ENCODE results near the gene ARMC9.
"Not testable (repeated sequence)": the region's sequence is repeated elsewhere in the genome, so short reads cannot be mapped to it uniquely, and the experiment has no call there.

ARMC9 gene

GRCh38 chr2:231361701-231362554 is 163.5 kb downstream of the ARMC9 start:
- DNase-seq (ENCODE audit: low read depth in 1 of 2, low spot score in 1 of 2), result no peak

GRCh38 chr2:231362555-231363184 is 164.2 kb downstream of the ARMC9 start:
- no peak for DNase-seq (ENCODE audit: low read depth in 1 of 2, low spot score in 1 of 2)

GRCh38 chr2:231364061-231364460 is 165.6 kb downstream of the ARMC9 start:
- DNase-seq (ENCODE audit: low read depth in 1 of 2, low spot score in 1 of 2), result no peak

- no peak for DNase-seq (ENCODE audit: low read depth in 1 of 2, low spot score in 1 of 2)
Measured at GRCh38 chr2:231364961-231365810, 166.8 kb downstream of the ARMC9 start.

GRCh38 chr2:231367178-231367577 is 168.7 kb downstream of the ARMC9 start:
- DNase-seq (ENCODE audit: low read depth in 1 of 2, low spot score in 1 of 2), result no peak

- no peak for DNase-seq (ENCODE audit: low read depth in 1 of 2, low spot score in 1 of 2)
Measured at GRCh38 chr2:231369580-231370428, 171.4 kb downstream of the ARMC9 start.

- no peak for DNase-seq (ENCODE audit: low read depth in 1 of 2, low spot score in 1 of 2)
Measured at GRCh38 chr2:231370429-231370748, 172.0 kb downstream of the ARMC9 start.

- no peak for DNase-seq (ENCODE audit: low read depth in 1 of 2, low spot score in 1 of 2)
Measured at GRCh38 chr2:231370749-231371429, 172.5 kb downstream of the ARMC9 start.

GRCh38 chr2:231371430-231372054 is 173.1 kb downstream of the ARMC9 start:
- no peak for DNase-seq (ENCODE audit: low read depth in 1 of 2, low spot score in 1 of 2)

GRCh38 chr2:231372326-231372725 is 173.9 kb downstream of the ARMC9 start:
- DNase-seq (ENCODE audit: low read depth in 1 of 2, low spot score in 1 of 2), result no peak

- DNase-seq (ENCODE audit: low read depth in 1 of 2, low spot score in 1 of 2), result no peak
Measured at GRCh38 chr2:231373184-231373583, 174.8 kb downstream of the ARMC9 start.

GRCh38 chr2:231373786-231374349 is 175.4 kb downstream of the ARMC9 start:
- DNase-seq (ENCODE audit: low read depth in 1 of 2, low spot score in 1 of 2), result no peak

GRCh38 chr2:231374771-231375170 is 176.3 kb downstream of the ARMC9 start:
- DNase-seq (ENCODE audit: low read depth in 1 of 2, low spot score in 1 of 2), result no peak

GRCh38 chr2:231375994-231376615 is 177.7 kb downstream of the ARMC9 start:
- DNase-seq (ENCODE audit: low read depth in 1 of 2, low spot score in 1 of 2), result not testable (repeated sequence)

GRCh38 chr2:231376857-231377256 is 178.4 kb downstream of the ARMC9 start:
- DNase-seq (ENCODE audit: low read depth in 1 of 2, low spot score in 1 of 2), result no peak

- DNase-seq (ENCODE audit: low read depth in 1 of 2, low spot score in 1 of 2), result no peak
Measured at GRCh38 chr2:231378026-231378722, 179.7 kb downstream of the ARMC9 start.

- DNase-seq (ENCODE audit: low read depth in 1 of 2, low spot score in 1 of 2), result no peak
Measured at GRCh38 chr2:231379266-231380215, 181.1 kb downstream of the ARMC9 start.
